Upper lobe of left lung (tissue), 6 donors: ENCODE measurements around the gene SPOP. TPM values are rescaled to one million over a fixed set of nuclear protein-coding genes. Genes with fewer than 3 reads are reported as not detected.
"Not testable (repeated sequence)": the region's sequence is repeated elsewhere in the genome, so short reads cannot be mapped to it uniquely, and the experiment has no call there.

ENCODE experiments used
- ATAC-seq, 2 donors: fragments of 200-7000 bp; cut with Tn5 transposase; one replicate each; pipeline ENCODE4 v1.9.1; 2022; ENCODE audit warnings: mild to moderate bottlenecking in 2 of 2, moderate library complexity in 2 of 2; ENCODE audit not compliant: low FRiP score in 2 of 2
- DNase-seq, 2 donors: peaks; one replicate each; pipeline ENCODE4 v3.0.0-alpha.2; 2019 to 2020
- H3K27ac ChIP-seq, 4 donors: fragments of 200-600 bp; sonication (generic); one replicate each; pipeline ENCODE4 v1.5.1; 2016 to 2019
- H3K27me3 ChIP-seq, 4 donors: fragments of 200-600 bp; sonication (generic); one replicate each; pipeline ENCODE4 v1.5.1; 2017 to 2019
- H3K36me3 ChIP-seq, 4 donors: fragments of 200-600 bp; sonication (generic); one replicate each; pipeline ENCODE4 v1.5.1; 2016 to 2019
- H3K4me1 ChIP-seq, 4 donors: fragments of 200-600 bp; sonication (generic); one replicate each; pipeline ENCODE4 v1.5.1; 2018 to 2019
- H3K4me3 ChIP-seq, 4 donors: fragments of 200-600 bp; sonication (generic); one replicate each; pipeline ENCODE4 v1.5.1; 2017 to 2019; ENCODE audit warnings: mild to moderate bottlenecking in 2 of 4, moderate library complexity in 1 of 4
- H3K9me3 ChIP-seq, 4 donors: fragments of 200-600 bp; sonication (generic); one replicate each; pipeline ENCODE4 v1.5.1; 2018 to 2019
- EP300 ChIP-seq, 4 donors: sonication (generic); formaldehyde crosslinking; IDR thresholded peaks; one replicate each; pipeline ENCODE4 v1.5.1; 2017; ENCODE audit warnings: antibody characterized with exemption in 4 of 4, control low read depth in 2 of 4
- POLR2A ChIP-seq, 4 donors: fragments of 450-650 bp; IDR thresholded peaks; one replicate each; pipeline ENCODE4 v1.5.1; 2016 to 2017; ENCODE audit warnings: antibody characterized with exemption in 4 of 4, mild to moderate bottlenecking in 2 of 4
- POLR2AphosphoS5 ChIP-seq, 2 donors: sonication (generic); formaldehyde crosslinking; IDR thresholded peaks; one replicate each; pipeline ENCODE4 v1.5.1; 2017; ENCODE audit warnings: antibody characterized with exemption in 2 of 2
- WGBS, 2 donors: methylation state at CpG; one replicate each; pipeline ENCODE4 v1.1.5; 2017 to 2018; 5-methylcytosine and 5-hydroxymethylcytosine counted together
- total RNA-seq, 6 donors: library from RNA; depleted of rRNA in 4 of 6; stranded (reverse); fragments of >200 nt in 4 of 6; gene quantifications; one replicate each; pipeline versions ENCODE4 v1.1.0 to v1.2.1, GENCODE V29; 2016 to 2021
- TF ChIP-seq, protein P1 (sequence below), 6 experiments: fragments of 450-650 bp in 4 of 6; fragments of 200-600 bp in 2 of 6; sonication (generic) in 2 of 6; IDR thresholded peaks; one replicate each; pipeline ENCODE4 v1.5.1; 2016 to 2019; ENCODE audit warnings: antibody characterized with exemption in 6 of 6
- donor health status: DM: no; HTN: no; CAD: no; lungs with moderate emphysema.
- donor health status: DM: no; HTN: yes; CAD: no; lungs with severe emphysema.

Gene SPOP
- 10 to 100 TPM; 56.6 to 99.2 (median 80.4) TPM for total RNA-seq

DNA sequence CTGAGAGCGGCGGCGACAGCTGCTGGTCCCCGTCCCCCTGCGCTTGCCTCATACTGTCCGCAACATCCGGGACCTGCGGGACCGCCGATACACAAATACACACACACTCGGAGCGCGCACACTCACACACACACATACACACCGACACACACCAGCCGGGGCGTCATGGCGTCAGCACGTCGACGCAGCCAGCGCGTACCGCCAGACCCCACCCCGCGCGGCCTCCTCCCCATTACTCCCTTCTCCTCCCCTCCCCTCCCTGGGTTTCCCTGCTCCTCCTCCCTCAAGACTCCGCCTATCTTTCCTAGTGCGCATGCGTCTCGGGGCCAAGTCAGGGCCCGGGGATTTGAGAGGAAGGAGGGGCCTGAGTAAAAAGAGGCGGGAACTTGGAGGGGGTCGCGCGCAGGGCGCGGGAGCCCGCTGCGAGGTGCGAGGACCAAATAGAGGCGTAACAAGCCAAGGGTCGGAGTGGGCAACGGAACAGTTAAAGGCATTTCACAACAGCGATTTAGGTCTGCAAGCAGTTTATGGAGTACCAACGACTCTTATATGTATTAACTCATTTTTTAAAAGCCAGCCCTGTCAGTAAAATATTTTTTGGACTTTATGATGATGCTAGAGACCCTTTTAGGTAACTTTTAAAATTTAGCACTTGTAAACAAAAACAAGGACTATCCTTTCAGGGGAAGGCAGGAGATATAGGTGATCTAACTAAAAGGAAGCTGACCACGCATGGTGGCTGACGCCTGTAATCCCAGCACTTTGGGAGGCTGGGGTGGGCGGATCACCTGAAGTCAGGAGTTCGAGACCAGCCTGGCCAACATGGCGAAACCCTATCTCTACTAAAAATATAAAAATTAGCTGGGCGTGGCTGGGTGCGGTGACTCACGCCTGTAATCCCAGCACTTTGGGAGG is at the start of gene SPOP:
TSS of gene SPOP (minus strand) at position 165 of the 915 bp plus-strand sequence. CDS start 55,287 bp downstream, outside the sequence.
- TF ChIP-seq POLR2AphosphoS5 (IDR thresholded peaks at IDR 0.05) (peak; percentile 84 to 90), EP300 (IDR thresholded peaks at IDR 0.05) (peak in 1 of 4 donors; percentile 48), POLR2A (IDR thresholded peaks at IDR 0.05) (peak in 2 of 4 donors; percentile 39 to 77)
- TF ChIP-seq, protein P1, sequence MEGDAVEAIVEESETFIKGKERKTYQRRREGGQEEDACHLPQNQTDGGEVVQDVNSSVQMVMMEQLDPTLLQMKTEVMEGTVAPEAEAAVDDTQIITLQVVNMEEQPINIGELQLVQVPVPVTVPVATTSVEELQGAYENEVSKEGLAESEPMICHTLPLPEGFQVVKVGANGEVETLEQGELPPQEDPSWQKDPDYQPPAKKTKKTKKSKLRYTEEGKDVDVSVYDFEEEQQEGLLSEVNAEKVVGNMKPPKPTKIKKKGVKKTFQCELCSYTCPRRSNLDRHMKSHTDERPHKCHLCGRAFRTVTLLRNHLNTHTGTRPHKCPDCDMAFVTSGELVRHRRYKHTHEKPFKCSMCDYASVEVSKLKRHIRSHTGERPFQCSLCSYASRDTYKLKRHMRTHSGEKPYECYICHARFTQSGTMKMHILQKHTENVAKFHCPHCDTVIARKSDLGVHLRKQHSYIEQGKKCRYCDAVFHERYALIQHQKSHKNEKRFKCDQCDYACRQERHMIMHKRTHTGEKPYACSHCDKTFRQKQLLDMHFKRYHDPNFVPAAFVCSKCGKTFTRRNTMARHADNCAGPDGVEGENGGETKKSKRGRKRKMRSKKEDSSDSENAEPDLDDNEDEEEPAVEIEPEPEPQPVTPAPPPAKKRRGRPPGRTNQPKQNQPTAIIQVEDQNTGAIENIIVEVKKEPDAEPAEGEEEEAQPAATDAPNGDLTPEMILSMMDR (IDR thresholded peaks at IDR 0.05): no peak
- DNase-seq: peak; percentile 99 to 100
- Histone ChIP-seq H3K9me3 (no peaks in the 10 kb centered on the region), H3K36me3 (peaks cover 0 to 4% (median 2%) of the 10 kb centered on the region in 4 donors), H3K27ac (peak within 1 kb of the TSS; percentile 96 to 99 (median 98)), H3K4me1 (peaks cover 34 to 42% (median 38%) of the 10 kb centered on the region in 4 donors), H3K4me3 (peak within 1 kb of the TSS; percentile 63 to 80 (median 64)), H3K27me3 (no peaks in the 10 kb centered on the region)
- 16 to 18% methylated on average over 43 to 50 of the region's 53 CpGs for WGBS, 2 donors
- peak; percentile 99 to 100 for ATAC-seq

DNA sequence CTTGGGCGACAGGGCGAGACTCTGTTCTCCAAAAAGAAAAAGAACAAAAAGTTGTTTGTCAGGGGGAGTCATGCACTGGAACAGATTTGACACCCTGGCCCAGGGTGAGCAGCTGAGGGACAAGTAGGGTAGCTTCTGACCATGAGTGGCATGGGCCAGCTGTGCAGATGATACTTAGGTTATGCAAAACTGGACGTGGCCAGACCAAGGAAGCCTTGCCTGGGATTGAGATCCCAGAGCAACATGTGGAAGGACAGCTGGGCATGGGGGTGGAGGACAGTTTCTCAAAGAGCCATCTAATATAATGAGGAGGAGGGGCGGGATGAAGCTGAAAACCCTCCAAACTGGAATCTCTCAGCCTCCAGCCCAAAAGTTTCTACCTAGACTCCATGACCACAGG is 49.5 kb upstream of the SPOP start:
- no peak for DNase-seq
- no peak overlapping the region for H3K27ac ChIP-seq
- H3K4me1 ChIP-seq: peaks cover 3 to 25% (median 14%) of the 10 kb centered on the region in 4 donors
- TF ChIP-seq POLR2A (IDR thresholded peaks at IDR 0.05): no peak
- no peak for TF ChIP-seq POLR2AphosphoS5 (IDR thresholded peaks at IDR 0.05)
- TF ChIP-seq EP300 (IDR thresholded peaks at IDR 0.05): no peak
- TF ChIP-seq, protein P1 (IDR thresholded peaks at IDR 0.05): no peak
- no peaks in the 10 kb centered on the region for H3K27me3 ChIP-seq
- WGBS, 2 donors: 91 to 95% methylated on average over 4 of the region's 4 CpGs
- no peaks in the 10 kb centered on the region for H3K9me3 ChIP-seq
- no peak for ATAC-seq
- H3K36me3 ChIP-seq: peaks cover 0 to 7% (median 2%) of the 10 kb centered on the region in 4 donors
- no peak overlapping the region for H3K4me3 ChIP-seq

DNA sequence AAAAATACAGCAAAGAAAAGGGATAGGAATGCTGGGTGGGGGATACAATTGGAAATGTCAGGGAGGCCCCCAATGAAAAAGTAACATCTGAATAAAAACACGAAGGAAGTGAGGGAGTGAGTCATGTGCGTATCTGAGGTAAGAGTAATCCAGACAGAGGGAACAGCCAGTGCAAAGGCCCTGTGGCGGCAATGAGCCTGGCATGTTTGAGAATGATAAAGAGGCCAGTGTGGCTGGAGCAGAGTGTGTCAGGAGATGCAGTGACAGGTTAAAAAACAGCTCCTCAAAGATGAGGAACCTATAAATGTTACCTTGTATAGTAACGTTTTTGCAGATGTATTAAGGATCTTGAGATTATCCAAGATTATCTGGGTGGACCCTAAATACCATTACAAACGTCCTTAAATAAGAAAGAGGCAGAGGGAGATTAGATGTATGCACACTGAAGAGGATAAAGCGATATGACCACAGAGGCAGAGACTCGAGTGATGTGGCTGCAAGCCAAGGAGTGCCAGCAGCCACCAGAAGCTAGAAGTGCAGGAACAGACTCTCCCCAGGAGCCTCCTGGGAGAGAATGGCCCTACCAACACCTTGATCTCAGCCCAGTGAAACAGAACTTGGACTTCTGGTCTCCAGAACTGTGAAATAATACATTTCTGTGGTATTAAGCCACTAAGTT is 47.7 kb upstream of the SPOP start:
- peaks cover 0 to 17% (median 4%) of the 10 kb centered on the region in 4 donors for H3K36me3 ChIP-seq
- ATAC-seq (no peak), DNase-seq (no peak)
- TF ChIP-seq EP300 (IDR thresholded peaks at IDR 0.05): no peak
- TF ChIP-seq POLR2A (IDR thresholded peaks at IDR 0.05): no peak
- TF ChIP-seq POLR2AphosphoS5 (IDR thresholded peaks at IDR 0.05): no peak
- TF ChIP-seq, protein P1 (IDR thresholded peaks at IDR 0.05): no peak
- no peaks in the 10 kb centered on the region for H3K27me3 ChIP-seq
- H3K27ac ChIP-seq: no peak overlapping the region
- peaks cover 3 to 19% (median 12%) of the 10 kb centered on the region in 4 donors for H3K4me1 ChIP-seq
- H3K9me3 ChIP-seq: no peaks in the 10 kb centered on the region
- no peak overlapping the region for H3K4me3 ChIP-seq
- 86% methylated on average over 7 of the region's 7 CpGs for WGBS, 2 donors

DNA sequence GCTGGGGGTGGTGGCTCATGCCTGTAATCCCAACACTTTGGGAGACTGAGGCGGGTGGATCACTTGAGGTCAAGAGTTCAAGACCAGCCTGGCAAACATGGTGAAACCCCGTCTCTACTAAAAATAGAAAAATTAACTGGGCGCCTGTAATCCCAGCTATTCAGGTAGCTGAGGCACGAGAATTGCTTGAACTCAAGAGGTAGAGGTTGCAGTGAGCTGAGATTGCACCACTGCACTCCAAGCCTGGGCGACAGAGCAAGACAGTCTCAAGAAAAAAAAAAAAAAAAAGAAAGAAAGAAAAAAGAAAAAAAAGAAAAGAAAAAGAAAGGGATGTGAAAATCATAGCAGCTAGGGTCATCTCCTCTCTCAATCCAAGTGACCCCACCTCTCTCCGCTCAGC is 46.7 kb upstream of the SPOP start:
- WGBS, 2 donors: 78 to 79% methylated on average over 6 of the region's 6 CpGs
- H3K27ac ChIP-seq: not testable (repeated sequence)
- peak in 1 of 2 donors; percentile 41 for DNase-seq

DNA sequence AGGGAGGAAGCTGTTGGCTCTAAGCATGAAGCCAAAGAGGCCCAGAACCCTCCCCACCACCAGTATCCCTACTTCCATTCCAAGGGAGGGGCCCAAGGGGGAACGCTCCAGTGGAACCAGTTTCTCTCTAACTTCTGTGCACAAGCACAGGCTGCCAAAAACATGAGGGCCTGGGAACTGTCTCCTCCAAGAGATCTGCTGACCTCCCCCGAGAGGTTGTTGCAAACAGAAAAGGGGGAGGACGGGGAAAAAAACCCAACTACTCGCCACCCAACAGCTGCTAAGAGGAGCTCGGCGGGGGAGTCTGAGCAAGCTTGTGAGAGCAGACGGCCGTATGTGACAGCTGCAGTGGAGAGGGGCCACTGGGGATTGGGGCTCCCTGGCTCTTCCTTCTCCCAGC is 45.5 kb upstream of the SPOP start:
- peaks cover 3 to 14% (median 6%) of the 10 kb centered on the region in 4 donors for H3K4me1 ChIP-seq

More for the DNA sequence above, 46.7 kb upstream of the SPOP start:
- not testable (repeated sequence) for ATAC-seq, H3K4me3 ChIP-seq, H3K27me3 ChIP-seq, H3K9me3 ChIP-seq
- Histone ChIP-seq H3K36me3 (peaks cover 0 to 28% (median 12%) of the 10 kb centered on the region in 4 donors), H3K4me1 (peaks cover 3 to 16% (median 6%) of the 10 kb centered on the region in 4 donors)

More for the DNA sequence above, 45.5 kb upstream of the SPOP start:
- peak overlapping the region in 3 of 4 donors; percentile 31 to 46 (median 45) for H3K27ac ChIP-seq
- no peak for TF ChIP-seq POLR2A (IDR thresholded peaks at IDR 0.05)
- TF ChIP-seq POLR2AphosphoS5 (IDR thresholded peaks at IDR 0.05): no peak
- TF ChIP-seq, protein P1 (IDR thresholded peaks at IDR 0.05): no peak
- ATAC-seq (peak in 1 of 2 donors; percentile 39), DNase-seq (no peak)
- H3K9me3 ChIP-seq: no peaks in the 10 kb centered on the region
- WGBS, 2 donors: 45 to 67% methylated on average over 8 of the region's 8 CpGs
- H3K4me3 ChIP-seq: no peak overlapping the region
- H3K36me3 ChIP-seq: peaks cover 0 to 39% (median 22%) of the 10 kb centered on the region in 4 donors
- no peaks in the 10 kb centered on the region for H3K27me3 ChIP-seq
